IMR-90 (cell line): Measurements from ENCODE around the gene CROCC2. TPM values are rescaled to one million over a fixed set of nuclear protein-coding genes. Genes with fewer than 3 reads are reported as not detected.

Source experiments
- ATAC-seq: fragments of 200-7000 bp; cut with Tn5 transposase; 2 replicates; pipeline ENCODE4 v1.9.1; 2020; ENCODE audit warnings: low read depth, mild to moderate bottlenecking, moderate library complexity
- BruUV-seq: library from RNA; stranded (reverse); fragments of 400-500 nt; replicated peaks from 2 replicates; lab custom pipeline; 2021; lab: Mats Ljungman, UMichigan
- CTCF ChIA-PET: fragments of 300-600 bp; formaldehyde crosslinking; extraction: SDS; loops from one replicate; lab custom pipeline; 2021; ENCODE audit warnings: antibody characterized with exemption; lab: Yijun Ruan, JAX
- POLR2A ChIA-PET: fragments of 300-600 bp; sonication (Branson Sonifier 250); formaldehyde crosslinking; loops from one replicate; lab custom pipeline; 2022; ENCODE audit warnings: antibody characterized with exemption; ENCODE audit not compliant: unreplicated experiment; lab: Charles Lee
- DNase-seq: peaks from one replicate; pipeline ENCODE4 v3.0.0; 2013
- H2AFZ ChIP-seq: replicated peaks from 2 replicates; pipeline ENCODE3; 2013; ENCODE audit warnings: low read length, mild to moderate bottlenecking; ENCODE audit not compliant: poor library complexity
- H2AK5ac ChIP-seq: 2 replicates; pipeline ENCODE4 v1.6.1; 2013; ENCODE audit warnings: low read depth, low read length, inconsistent platforms
- H2AK9ac ChIP-seq: replicated peaks from 2 replicates; pipeline ENCODE3; 2013; ENCODE audit warnings: mild to moderate bottlenecking, low read depth, low read length, moderate library complexity; ENCODE audit not compliant: poor library complexity
- H2BK120ac ChIP-seq: 2 replicates; pipeline ENCODE4 v1.6.1; 2013; ENCODE audit warnings: low read depth, low read length, inconsistent platforms
- H2BK15ac ChIP-seq: 3 replicates; pipeline ENCODE4 v1.6.1; 2013; ENCODE audit warnings: low read depth, low read length, inconsistent platforms
- H2BK20ac ChIP-seq: 2 replicates; pipeline ENCODE4 v1.6.1; 2013; ENCODE audit warnings: low read depth, mild to moderate bottlenecking, inconsistent platforms, low read length, moderate library complexity
- H2BK5ac ChIP-seq: 2 replicates; pipeline ENCODE4 v1.6.1; 2013; ENCODE audit warnings: mild to moderate bottlenecking, low read depth, low read length, inconsistent platforms; ENCODE audit not compliant: poor library complexity, severe bottlenecking
- H3K14ac ChIP-seq: replicated peaks from 2 replicates; pipeline ENCODE4 v1.6.1; 2013; ENCODE audit warnings: low read depth, low read length, inconsistent platforms
- H3K18ac ChIP-seq: 2 replicates; pipeline ENCODE4 v1.6.1; 2013; ENCODE audit warnings: low read depth, low read length, control low read depth
- H3K23ac ChIP-seq: 2 replicates; pipeline ENCODE4 v1.6.1; 2013; ENCODE audit warnings: low read depth, low read length, inconsistent platforms
- H3K27ac ChIP-seq: 2 replicates; pipeline ENCODE4 v1.5.1; 2013; ENCODE audit warnings: mild to moderate bottlenecking, control low read depth, low read length; ENCODE audit not compliant: insufficient read depth
- H3K27me3 ChIP-seq: 2 replicates; pipeline ENCODE4 v1.6.1; 2013; ENCODE audit warnings: low read length; ENCODE audit not compliant: control insufficient read depth, insufficient read depth
- H3K36me3 ChIP-seq: 2 replicates; pipeline ENCODE4 v1.6.1; 2013; ENCODE audit warnings: low read length, mixed read lengths; ENCODE audit not compliant: control insufficient read depth, insufficient read depth
- H3K4ac ChIP-seq: 2 replicates; pipeline ENCODE4 v1.6.1; 2013; ENCODE audit warnings: low read depth, low read length, inconsistent platforms
- H3K4me1 ChIP-seq: 2 replicates; pipeline ENCODE4 v1.6.1; 2013; ENCODE audit warnings: low read length, mixed read lengths; ENCODE audit not compliant: control insufficient read depth, insufficient read depth
- H3K4me2 ChIP-seq: 2 replicates; pipeline ENCODE4 v1.6.1; 2013; ENCODE audit warnings: low read depth, mild to moderate bottlenecking, control low read depth, low read length, moderate library complexity
- H3K4me3 ChIP-seq: 2 replicates; pipeline ENCODE4 v1.5.1; 2013; ENCODE audit warnings: low read depth, mild to moderate bottlenecking, control low read depth, low read length, moderate library complexity; ENCODE audit not compliant: insufficient read depth
- H3K56ac ChIP-seq: 2 replicates; pipeline ENCODE4 v1.6.1; 2013; ENCODE audit warnings: low read length, inconsistent platforms; ENCODE audit not compliant: insufficient read depth; ENCODE audit errors: extremely low read depth
- H3K79me1 ChIP-seq, 2 experiments: 2 replicates each; pipeline ENCODE4 v1.6.1; 2013; ENCODE audit warnings: low read length in 2 of 2, inconsistent platforms in 1 of 2, low read depth in 1 of 2
- H3K9ac ChIP-seq: 2 replicates; pipeline ENCODE4 v1.6.1; 2013; ENCODE audit warnings: low read depth, low read length, control low read depth
- H3K9me1 ChIP-seq: 2 replicates; pipeline ENCODE4 v1.6.1; 2013; ENCODE audit warnings: low read length, inconsistent platforms; ENCODE audit not compliant: insufficient read depth
- H3K9me3 ChIP-seq: 2 replicates; pipeline ENCODE4 v1.6.1; 2013; ENCODE audit warnings: low read length; ENCODE audit not compliant: control insufficient read depth, insufficient read depth
- H4K20me1 ChIP-seq: 2 replicates; pipeline ENCODE4 v1.6.1; 2013; ENCODE audit warnings: low read length, inconsistent platforms; ENCODE audit not compliant: insufficient read depth
- H4K5ac ChIP-seq: 2 replicates; pipeline ENCODE4 v1.6.1; 2013; ENCODE audit warnings: mild to moderate bottlenecking, low read depth, low read length, control low read depth
- H4K8ac ChIP-seq, 2 experiments: 2 replicates each; pipeline ENCODE4 v1.6.1; 2013; ENCODE audit warnings: low read depth in 2 of 2, low read length in 2 of 2, control low read depth in 1 of 2, inconsistent platforms in 1 of 2
- H4K91ac ChIP-seq: 2 replicates; pipeline ENCODE4 v1.6.1; 2013; ENCODE audit warnings: low read depth, low read length, inconsistent platforms; ENCODE audit not compliant: insufficient read depth
- CTCF ChIP-seq: conservative IDR thresholded peaks from 2 replicates; pipeline ENCODE4 v1.5.1; 2012; ENCODE audit warnings: mild to moderate bottlenecking, low read depth, low read length, improper control_type of control experiment
- MAZ ChIP-seq: IDR thresholded peaks from 2 replicates; pipeline ENCODE4 v1.6.1; 2012; ENCODE audit warnings: low read depth, mild to moderate bottlenecking, low read length, improper control_type of control experiment, moderate library complexity, borderline replicate concordance
- RCOR1 ChIP-seq: IDR thresholded peaks from 2 replicates; pipeline ENCODE4 v1.6.1; 2012; ENCODE audit warnings: mild to moderate bottlenecking, low read length, improper control_type of control experiment; ENCODE audit not compliant: insufficient replicate concordance
- SMC3 ChIP-seq: fragments of 150-350 bp; IDR thresholded peaks from 2 replicates; pipeline ENCODE4 v1.6.1; 2016; ENCODE audit warnings: low read depth, mild to moderate bottlenecking, antibody characterized with exemption, low read length, moderate library complexity
- WGBS, 2 experiments: methylation state at CpG; one replicate each; pipeline versions ENCODE4 v1.1.5 to v1.1.7; 2013; ENCODE audit warnings: missing lambda C conversion rate in 2 of 2; ENCODE audit not compliant: insufficient read length in 1 of 2; ENCODE audit errors: extremely low coverage in 2 of 2; 5-methylcytosine and 5-hydroxymethylcytosine counted together
- dilution Hi-C: fragments of 300-500 bp; cut with HindIII; formaldehyde crosslinking; loops from one replicate; pipeline ENCODE4 v1.14.3; 2018; ENCODE audit warnings: low sequenced_read_pairs; ENCODE audit not compliant: unreplicated experiment
- in situ Hi-C: fragments of 300-500 bp; cut with MboI; formaldehyde crosslinking; loops from 3 replicates; pipeline ENCODE4 v1.14.3; 2019; ENCODE audit warnings: low sequenced_read_pairs, inconsistent platforms, mixed read lengths
- intact Hi-C: fragments of 100-400 bp; cut with micrococcal nuclease; formaldehyde crosslinking; loops from 2 replicates; pipeline ENCODE4 v1.10.0; 2022
- polyA plus RNA-seq, 3 experiments: library from polyadenylated mRNA; depleted of rRNA; stranded (reverse); fragments of >200 nt; gene quantifications; 2 replicates each; pipeline ENCODE4 v1.2.3, GENCODE V29; 2012; ENCODE audit warnings: low replicate concordance in 1 of 3
- total RNA-seq: library from RNA; depleted of rRNA; stranded (reverse); fragments of >200 nt; gene quantifications from 2 replicates; pipeline ENCODE4 v1.2.3, GENCODE V29; 2012

Gene CROCC2
- total and polyA plus RNA-seq, 2 of the 4 experiments (the other 2 are of a cell fraction): not detected

DNA sequence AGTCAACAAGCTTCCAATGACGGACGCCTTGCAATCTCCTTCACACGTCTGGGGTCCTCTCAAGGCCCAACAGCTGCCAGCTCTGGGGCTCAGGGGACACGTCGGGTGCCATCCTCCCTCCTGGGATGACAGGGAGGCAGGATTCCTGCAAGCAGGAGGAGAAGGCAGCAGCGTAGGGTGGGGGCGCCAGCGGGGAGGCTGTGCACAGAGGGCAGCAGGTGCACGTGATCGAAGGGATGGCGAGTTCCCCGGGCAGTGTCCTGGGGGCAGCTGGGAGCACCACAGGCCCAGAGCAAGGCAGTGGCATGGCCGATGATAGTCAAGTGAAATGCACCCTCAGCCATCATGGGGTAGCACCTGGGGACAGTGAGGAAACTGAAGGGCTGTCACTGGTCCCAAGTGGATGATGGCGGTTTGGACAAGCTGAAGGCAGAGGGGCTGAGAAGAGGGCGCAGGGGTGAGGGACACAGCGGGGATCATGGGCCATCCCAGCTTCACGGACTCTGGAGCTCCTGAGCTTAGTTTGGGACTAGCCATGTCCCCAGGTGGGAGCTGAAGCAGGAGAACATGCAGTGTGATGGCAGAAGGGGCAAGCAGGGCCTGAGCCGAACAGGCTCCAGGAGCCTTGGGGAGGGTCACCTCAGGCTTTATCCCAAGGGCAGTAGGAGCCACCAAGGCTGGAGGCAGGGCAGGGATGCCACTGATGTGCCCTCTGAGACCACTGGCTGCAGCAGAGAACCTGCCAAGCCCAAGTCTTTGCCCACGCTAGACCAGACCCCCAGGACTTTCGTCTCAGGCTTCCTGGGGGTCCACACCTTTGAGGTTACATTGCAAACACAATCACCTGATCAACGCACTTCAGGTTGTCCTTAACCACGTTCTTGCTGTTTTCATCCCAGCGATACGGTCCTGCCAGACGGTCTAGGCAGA, 76.0 kb downstream of the CROCC2 start (continued):
- no peak for TF ChIP-seq RCOR1
- TF ChIP-seq SMC3: no peak

GRCh38 chr2:240982821-240983281, 76.7 kb downstream of the CROCC2 start:
- Histone ChIP-seq H2BK120ac (no peak overlapping the region), H3K14ac (no peak overlapping the region), H3K79me1 (no peaks in the 10 kb centered on the region), H3K4me1 (peaks cover 15% of the 10 kb centered on the region), H3K9me1 (no peaks in the 10 kb centered on the region), H2BK15ac (no peak overlapping the region), H2AK5ac (no peak overlapping the region), H3K27me3 (peaks cover 7% of the 10 kb centered on the region; the same call in 1 of the 2 replicates), H4K91ac (no peak overlapping the region), H2BK5ac (no peak overlapping the region), H4K5ac (no peak overlapping the region), H2AK9ac (no peak overlapping the region), H3K9ac (no peak overlapping the region), H3K27ac (no peak overlapping the region), H2BK20ac (no peak overlapping the region), H3K23ac (no peak overlapping the region), H3K4me3 (no peak overlapping the region), H4K20me1 (no peaks in the 10 kb centered on the region), H3K56ac (no peak overlapping the region), H3K4ac (no peak overlapping the region), H4K8ac (no peak overlapping the region), H3K18ac (no peak overlapping the region), H3K36me3 (no peaks in the 10 kb centered on the region), H3K9me3 (peaks cover 1% of the 10 kb centered on the region), H3K4me2 (no peak overlapping the region), H2AFZ (no peak overlapping the region)
- TF ChIP-seq CTCF: no peak
- no peak for TF ChIP-seq MAZ
- ChIA-PET POLR2A (no interaction called here), CTCF (interaction anchor here (1.1 kb wide), 1 partner anchor 9 kb away, joined by 6 read pairs; no protein-coding TSS in a partner anchor)
- dilution Hi-C loops: no loop called here
- no peak for ATAC-seq
- no CpG with 5 or more reads among the region's 8 CpGs for WGBS, 2 experiments
- intact Hi-C loops: no loop called here
- no peak for DNase-seq
- no TSS peak for BruUV-seq
- in situ Hi-C loops: no loop called here
